Gastroesophageal sphincter (tissue), 3 donors: ENCODE data around the gene WASF1.

ENCODE experiments used
- CTCF ChIP-seq, 4 experiments: fragments of 200-600 bp in 2 of 4; fragments of 450-650 bp in 2 of 4; sonication (generic) in 1 of 4; IDR thresholded peaks; one replicate each; pipeline ENCODE4 v1.5.1; 2017 to 2019; ENCODE audit warnings: antibody characterized with exemption in 4 of 4, mild to moderate bottlenecking in 2 of 4, moderate library complexity in 2 of 4
- POLR2A ChIP-seq, 2 donors: fragments of 450-650 bp; IDR thresholded peaks; one replicate each; pipeline ENCODE4 v1.6.1; 2017; ENCODE audit warnings: antibody characterized with exemption in 2 of 2, mild to moderate bottlenecking in 2 of 2, moderate library complexity in 1 of 2

- TF ChIP-seq CTCF (IDR thresholded peaks at IDR 0.05) (no peak), POLR2A (IDR thresholded peaks at IDR 0.05) (no peak)
Measured at GRCh38 chr6:110130362-110130761, 49.1 kb downstream of the WASF1 start.
